BJ (cell line): Measurements from ENCODE around the gene ARHGAP24. TPM values are rescaled to one million over a fixed set of nuclear protein-coding genes. Genes with fewer than 3 reads are reported as not detected.

Experiments used
- CTCF ChIA-PET: fragments of 350-600 bp; formaldehyde crosslinking; extraction: SDS; loops from one replicate; lab custom pipeline; 2021; ENCODE audit warnings: antibody characterized with exemption, inconsistent platforms; lab: Yijun Ruan, JAX
- POLR2A ChIA-PET: fragments of 300-600 bp; sonication (Branson Sonifier 250); formaldehyde crosslinking; extraction: SDS; loops from one replicate; lab custom pipeline; 2021; ENCODE audit warnings: antibody characterized with exemption; lab: Charles Lee
- DNase-seq: peaks from one replicate; pipeline ENCODE4 v3.0.0-alpha.2; 2011; ENCODE audit warnings: low read depth
- H3K27me3 ChIP-seq: 2 replicates; pipeline ENCODE4 v1.6.0; 2011; ENCODE audit warnings: low read length; ENCODE audit not compliant: control insufficient read depth, insufficient read depth
- H3K36me3 ChIP-seq: 2 replicates; pipeline ENCODE4 v1.5.1; 2011; ENCODE audit warnings: low read length; ENCODE audit not compliant: control insufficient read depth, insufficient read depth
- H3K4me3 ChIP-seq: 2 replicates; pipeline ENCODE4 v1.5.1; 2011; ENCODE audit warnings: low read depth, mild to moderate bottlenecking, control low read depth, low read length
- polyA plus RNA-seq: library from polyadenylated mRNA; depleted of rRNA; stranded (reverse); fragments of >200 nt; gene quantifications from 2 replicates; pipeline ENCODE4 v1.2.3, GENCODE V29; 2011
- TF ChIP-seq, protein P1 (sequence below): IDR thresholded peaks from 2 replicates; pipeline ENCODE4 v1.5.1; 2011; ENCODE audit warnings: low read depth, mild to moderate bottlenecking, control low read depth, inconsistent platforms, low read length, moderate library complexity; ENCODE audit not compliant: insufficient read depth

The ARHGAP24 gene
- polyA plus RNA-seq, 1 experiment, result 17.7 TPM

DNA sequence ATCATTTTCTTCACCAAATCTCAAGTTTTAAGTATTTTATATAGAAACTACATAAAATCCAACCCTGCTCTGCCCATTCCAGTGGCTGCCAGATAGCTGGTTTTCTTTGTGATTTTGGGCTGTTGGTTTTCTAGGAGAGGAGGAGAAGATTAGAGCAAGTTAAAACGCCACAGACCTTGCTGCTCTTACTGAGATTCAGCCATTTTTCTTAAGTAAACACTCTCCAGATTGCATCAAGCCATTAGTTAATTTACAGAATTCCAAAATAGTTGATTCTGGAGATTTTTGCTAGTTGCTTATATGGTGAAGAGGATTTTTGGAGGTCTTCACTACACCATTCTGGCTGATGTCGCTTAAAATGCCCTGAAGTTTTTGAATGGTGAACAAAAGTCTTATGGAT is 518.7 kb downstream of the ARHGAP24 start:
- ChIA-PET POLR2A (no interaction called here), CTCF (no interaction called here)
- TF ChIP-seq, protein P1, sequence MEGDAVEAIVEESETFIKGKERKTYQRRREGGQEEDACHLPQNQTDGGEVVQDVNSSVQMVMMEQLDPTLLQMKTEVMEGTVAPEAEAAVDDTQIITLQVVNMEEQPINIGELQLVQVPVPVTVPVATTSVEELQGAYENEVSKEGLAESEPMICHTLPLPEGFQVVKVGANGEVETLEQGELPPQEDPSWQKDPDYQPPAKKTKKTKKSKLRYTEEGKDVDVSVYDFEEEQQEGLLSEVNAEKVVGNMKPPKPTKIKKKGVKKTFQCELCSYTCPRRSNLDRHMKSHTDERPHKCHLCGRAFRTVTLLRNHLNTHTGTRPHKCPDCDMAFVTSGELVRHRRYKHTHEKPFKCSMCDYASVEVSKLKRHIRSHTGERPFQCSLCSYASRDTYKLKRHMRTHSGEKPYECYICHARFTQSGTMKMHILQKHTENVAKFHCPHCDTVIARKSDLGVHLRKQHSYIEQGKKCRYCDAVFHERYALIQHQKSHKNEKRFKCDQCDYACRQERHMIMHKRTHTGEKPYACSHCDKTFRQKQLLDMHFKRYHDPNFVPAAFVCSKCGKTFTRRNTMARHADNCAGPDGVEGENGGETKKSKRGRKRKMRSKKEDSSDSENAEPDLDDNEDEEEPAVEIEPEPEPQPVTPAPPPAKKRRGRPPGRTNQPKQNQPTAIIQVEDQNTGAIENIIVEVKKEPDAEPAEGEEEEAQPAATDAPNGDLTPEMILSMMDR, result no peak

DNA sequence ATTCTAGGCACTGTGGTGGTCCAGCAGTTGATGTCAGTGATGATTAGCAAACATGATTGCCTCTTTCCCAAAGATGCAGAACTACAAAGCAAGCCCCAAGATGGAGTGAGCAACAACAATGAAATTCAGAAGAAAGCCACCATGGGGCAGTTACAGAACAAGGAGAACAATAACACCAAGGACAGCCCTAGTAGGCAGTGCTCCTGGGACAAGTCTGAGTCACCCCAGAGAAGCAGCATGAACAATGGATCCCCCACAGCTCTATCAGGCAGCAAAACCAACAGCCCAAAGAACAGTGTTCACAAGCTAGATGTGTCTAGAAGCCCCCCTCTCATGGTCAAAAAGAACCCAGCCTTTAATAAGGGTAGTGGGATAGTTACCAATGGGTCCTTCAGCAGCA is 519.6 kb downstream of the ARHGAP24 start:
- H3K4me3 ChIP-seq, result no peak overlapping the region
- H3K27me3 ChIP-seq, result no peaks in the 10 kb centered on the region
- DNase-seq, result no peak
- H3K36me3 ChIP-seq, result peaks cover 7% of the 10 kb centered on the region
- ChIA-PET POLR2A (no interaction called here), CTCF (interaction anchor here (0.9 to 1.1 kb wide), 2 partner anchors 12 to 14 kb away, joined by 3 read pairs; no protein-coding TSS in a partner anchor)
- TF ChIP-seq, protein P1, result no peak

More for the DNA sequence above, 518.7 kb downstream of the ARHGAP24 start:
- H3K27me3 ChIP-seq, result no peaks in the 10 kb centered on the region
- H3K36me3 ChIP-seq, result peaks cover 7% of the 10 kb centered on the region
- no peak for DNase-seq
- H3K4me3 ChIP-seq, result no peak overlapping the region

DNA sequence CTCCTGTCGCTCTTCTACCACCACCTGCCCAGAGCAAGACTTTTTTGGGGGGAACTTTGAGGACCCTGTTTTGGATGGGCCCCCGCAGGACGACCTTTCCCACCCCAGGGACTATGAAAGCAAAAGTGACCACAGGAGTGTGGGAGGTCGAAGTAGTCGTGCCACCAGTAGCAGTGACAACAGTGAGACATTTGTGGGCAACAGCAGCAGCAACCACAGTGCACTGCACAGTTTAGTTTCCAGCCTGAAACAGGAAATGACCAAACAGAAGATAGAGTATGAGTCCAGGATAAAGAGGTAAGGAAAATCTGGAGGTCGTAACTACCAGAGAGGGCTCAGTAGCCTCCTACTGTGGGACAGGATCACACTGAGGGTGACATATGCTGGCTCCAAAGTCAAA is 520.4 kb downstream of the ARHGAP24 start:
- DNase-seq, result no peak
- CTCF ChIA-PET, result interaction anchor here (0.9 to 1.1 kb wide), 2 partner anchors 11 to 14 kb away, joined by 3 read pairs; no protein-coding TSS in a partner anchor
- H3K27me3 ChIP-seq, result no peaks in the 10 kb centered on the region
- TF ChIP-seq, protein P1, result no peak
- POLR2A ChIA-PET, result no interaction called here
- no peak overlapping the region for H3K4me3 ChIP-seq
- peaks cover 7% of the 10 kb centered on the region for H3K36me3 ChIP-seq

DNA sequence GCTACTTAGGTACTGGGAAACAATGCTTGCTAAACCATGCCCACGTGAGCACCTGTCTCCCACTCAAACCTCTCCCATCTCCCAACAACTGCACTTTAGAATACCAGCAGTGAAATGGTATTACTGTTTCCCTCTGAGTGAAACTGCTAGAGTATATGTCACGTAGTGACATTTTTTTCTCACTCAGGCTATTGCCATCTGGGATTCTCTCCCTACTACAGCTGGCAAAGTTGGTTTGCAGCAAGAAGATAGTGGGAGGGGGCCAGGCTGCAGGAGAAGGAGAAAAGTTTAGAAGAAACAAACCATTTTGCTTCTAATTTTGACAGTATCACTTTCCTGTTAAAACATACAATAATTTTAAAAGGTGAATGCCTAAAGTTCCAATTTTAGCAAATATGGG is 526.6 kb downstream of the ARHGAP24 start:
- TF ChIP-seq, protein P1, result no peak
- no peak for DNase-seq
- Histone ChIP-seq H3K27me3 (no peaks in the 10 kb centered on the region), H3K36me3 (no peaks in the 10 kb centered on the region; the same call in none of the 2 replicates), H3K4me3 (no peak overlapping the region)
- CTCF ChIA-PET, result no interaction called here
- POLR2A ChIA-PET, result no interaction called here

DNA sequence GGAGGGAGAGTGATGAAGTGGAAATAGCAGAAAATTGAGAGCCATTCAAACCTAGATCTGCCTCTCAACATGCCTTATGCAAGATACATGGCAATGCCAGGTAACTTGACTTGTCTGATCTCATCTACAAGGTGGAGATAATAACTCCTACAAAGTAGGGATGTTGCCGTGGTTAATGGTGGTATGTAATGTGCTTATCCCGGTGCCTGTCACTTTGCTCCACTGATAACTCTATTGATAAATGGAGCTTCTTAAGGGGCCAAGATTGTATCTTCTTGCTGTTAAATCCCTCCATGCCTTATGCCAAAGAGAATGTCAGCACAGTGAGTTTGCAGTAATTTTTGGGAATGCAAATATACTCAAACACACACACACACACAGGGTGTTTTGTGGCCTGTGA is 529.1 kb downstream of the ARHGAP24 start:
- Histone ChIP-seq H3K36me3 (no peaks in the 10 kb centered on the region; the same call in none of the 2 replicates), H3K27me3 (no peaks in the 10 kb centered on the region), H3K4me3 (no peak overlapping the region)
- ChIA-PET POLR2A (no interaction called here), CTCF (interaction anchor here (0.9 kb wide), 1 partner anchor 35 kb away, joined by 3 read pairs; no protein-coding TSS in a partner anchor)
- TF ChIP-seq, protein P1, result no peak
- no peak for DNase-seq
